Panc1 (cell line): ENCODE measurements around the gene ID1. TPM values are rescaled to one million over a fixed set of nuclear protein-coding genes. Genes with fewer than 3 reads are reported as not detected.
A peak's percentile ranks its signal among the peaks of the same experiment; 100 is the strongest.

Experiments
- ATAC-seq: fragments of 200-7000 bp; cut with Tn5 transposase; 2 replicates; pipeline ENCODE4 v1.9.1; 2020; ENCODE audit warnings: mild to moderate bottlenecking, moderate library complexity
- BruUV-seq: library from RNA; stranded (reverse); fragments of 400-500 nt; replicated peaks from 2 replicates; lab custom pipeline; 2021; lab: Mats Ljungman, UMichigan
- CTCF ChIA-PET: fragments of 300-600 bp; sonication (Branson Sonifier 250); formaldehyde crosslinking; loops from one replicate; lab custom pipeline; 2022; ENCODE audit warnings: antibody characterized with exemption; lab: Charles Lee
- POLR2A ChIA-PET: fragments of 300-600 bp; sonication (Branson Sonifier 250); formaldehyde crosslinking; loops from one replicate; lab custom pipeline; 2022; ENCODE audit warnings: antibody characterized with exemption; lab: Charles Lee
- DNase-seq: peaks from one replicate; pipeline ENCODE4 v3.0.0-alpha.2; 2010; ENCODE audit warnings: low read depth, low spot score
- H3K27ac ChIP-seq: 2 replicates; pipeline ENCODE4 v1.5.1; 2011; ENCODE audit warnings: mild to moderate bottlenecking, low read length, inconsistent platforms
- H3K27me3 ChIP-seq: fragments of 200-500 bp; sonication (Bioruptor generic); 2 replicates; pipeline ENCODE4 v1.6.0; 2014; ENCODE audit warnings: low read length, inconsistent platforms; ENCODE audit not compliant: control insufficient read depth, insufficient read depth
- H3K36me3 ChIP-seq: fragments of 200-500 bp; sonication (Bioruptor generic); 2 replicates; pipeline ENCODE4 v1.5.1; 2014; ENCODE audit warnings: inconsistent platforms, mild to moderate bottlenecking, low read length, moderate library complexity; ENCODE audit not compliant: control insufficient read depth, insufficient read depth
- H3K4me1 ChIP-seq: 2 replicates; pipeline ENCODE4 v1.5.1; 2011; ENCODE audit warnings: inconsistent platforms, mild to moderate bottlenecking, low read length, moderate library complexity; ENCODE audit not compliant: control insufficient read depth, insufficient read depth
- H3K4me3 ChIP-seq, 2 experiments: 2 replicates each; pipeline ENCODE4 v1.5.1; 2011 to 2012; ENCODE audit warnings: low read depth in 2 of 2, low read length in 2 of 2, mild to moderate bottlenecking in 2 of 2, inconsistent platforms in 1 of 2, moderate library complexity in 1 of 2
- H3K9me3 ChIP-seq: fragments of 200-500 bp; sonication (Bioruptor generic); 2 replicates; pipeline ENCODE4 v1.5.1; 2014; ENCODE audit warnings: low read depth, mild to moderate bottlenecking, inconsistent platforms, low read length, moderate library complexity; ENCODE audit not compliant: control insufficient read depth, insufficient read depth
- POLR2AphosphoS5 ChIP-seq: IDR thresholded peaks from 2 replicates; pipeline ENCODE4 v1.6.1; 2012; ENCODE audit warnings: mild to moderate bottlenecking, low read depth, low read length, moderate library complexity
- SIN3A ChIP-seq: IDR thresholded peaks from 2 replicates; pipeline ENCODE4 v1.6.1; 2012; ENCODE audit warnings: low read depth, mild to moderate bottlenecking, low read length, moderate library complexity, borderline replicate concordance; ENCODE audit not compliant: insufficient read depth
- TCF7L2 ChIP-seq: IDR thresholded peaks from 2 replicates; pipeline ENCODE4 v1.6.1; 2011; ENCODE audit warnings: mild to moderate bottlenecking, low read depth, low read length, inconsistent platforms
- in situ Hi-C: cut with HindIII; loops from 2 replicates; pipeline ENCODE4 v1.10.0; 2016; ENCODE audit warnings: low sequenced_read_pairs, low pct_unique_long_range_greater_than_20kb
- intact Hi-C: fragments of 100-400 bp; cut with micrococcal nuclease; formaldehyde crosslinking; loops from one replicate; pipeline ENCODE4 v1.10.0; 2022; ENCODE audit not compliant: unreplicated experiment
- total RNA-seq: library from RNA; stranded (reverse); gene quantifications from one replicate; pipeline ENCODE4 v1.2.1, GENCODE V29; 2021; ENCODE audit not compliant: unreplicated experiment
- TF ChIP-seq, protein P1 (sequence below), 2 experiments: IDR thresholded peaks; 2 replicates each; pipeline ENCODE4 v1.6.1; 2011 to 2012; ENCODE audit warnings: low read depth in 2 of 2, control low read depth in 1 of 2, low read length in 1 of 2, mild to moderate bottlenecking in 1 of 2, moderate library complexity in 1 of 2; ENCODE audit not compliant: insufficient read depth in 1 of 2
- TF ChIP-seq, protein P2 (sequence below): fragments of 450-650 bp; IDR thresholded peaks from 2 replicates; pipeline ENCODE4 v1.5.1; 2017; ENCODE audit warnings: mild to moderate bottlenecking

ID1 gene
- total RNA-seq, 1 experiment from 2014 or later: 152 TPM

DNA sequence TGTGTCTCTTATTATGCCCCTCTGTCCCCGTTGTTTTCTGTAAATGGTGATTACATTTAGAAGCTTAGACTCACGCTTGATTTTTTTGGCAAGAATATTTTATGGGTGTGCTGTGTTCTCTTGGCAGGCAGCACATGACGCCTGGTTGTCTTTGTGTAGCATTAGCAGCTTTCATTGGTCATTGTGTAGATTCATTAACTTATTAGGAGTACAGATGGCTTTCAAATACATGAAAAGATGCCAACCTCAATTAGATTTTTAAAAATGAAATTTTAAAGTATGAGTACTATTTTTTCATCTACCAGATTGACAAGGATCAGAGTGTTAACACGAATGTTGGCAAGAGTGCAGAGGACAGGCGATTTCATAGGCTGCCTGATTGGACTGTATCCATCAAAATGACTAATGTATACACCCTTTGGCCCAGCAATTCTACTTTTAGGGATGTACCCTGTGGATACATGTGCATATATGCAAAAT is 47.9 kb downstream of the ID1 start:
- TF ChIP-seq TCF7L2: no peak
- TF ChIP-seq SIN3A: no peak
- TF ChIP-seq, protein P1, sequence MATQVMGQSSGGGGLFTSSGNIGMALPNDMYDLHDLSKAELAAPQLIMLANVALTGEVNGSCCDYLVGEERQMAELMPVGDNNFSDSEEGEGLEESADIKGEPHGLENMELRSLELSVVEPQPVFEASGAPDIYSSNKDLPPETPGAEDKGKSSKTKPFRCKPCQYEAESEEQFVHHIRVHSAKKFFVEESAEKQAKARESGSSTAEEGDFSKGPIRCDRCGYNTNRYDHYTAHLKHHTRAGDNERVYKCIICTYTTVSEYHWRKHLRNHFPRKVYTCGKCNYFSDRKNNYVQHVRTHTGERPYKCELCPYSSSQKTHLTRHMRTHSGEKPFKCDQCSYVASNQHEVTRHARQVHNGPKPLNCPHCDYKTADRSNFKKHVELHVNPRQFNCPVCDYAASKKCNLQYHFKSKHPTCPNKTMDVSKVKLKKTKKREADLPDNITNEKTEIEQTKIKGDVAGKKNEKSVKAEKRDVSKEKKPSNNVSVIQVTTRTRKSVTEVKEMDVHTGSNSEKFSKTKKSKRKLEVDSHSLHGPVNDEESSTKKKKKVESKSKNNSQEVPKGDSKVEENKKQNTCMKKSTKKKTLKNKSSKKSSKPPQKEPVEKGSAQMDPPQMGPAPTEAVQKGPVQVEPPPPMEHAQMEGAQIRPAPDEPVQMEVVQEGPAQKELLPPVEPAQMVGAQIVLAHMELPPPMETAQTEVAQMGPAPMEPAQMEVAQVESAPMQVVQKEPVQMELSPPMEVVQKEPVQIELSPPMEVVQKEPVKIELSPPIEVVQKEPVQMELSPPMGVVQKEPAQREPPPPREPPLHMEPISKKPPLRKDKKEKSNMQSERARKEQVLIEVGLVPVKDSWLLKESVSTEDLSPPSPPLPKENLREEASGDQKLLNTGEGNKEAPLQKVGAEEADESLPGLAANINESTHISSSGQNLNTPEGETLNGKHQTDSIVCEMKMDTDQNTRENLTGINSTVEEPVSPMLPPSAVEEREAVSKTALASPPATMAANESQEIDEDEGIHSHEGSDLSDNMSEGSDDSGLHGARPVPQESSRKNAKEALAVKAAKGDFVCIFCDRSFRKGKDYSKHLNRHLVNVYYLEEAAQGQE (IDR thresholded peaks at IDR 0.05; ENCODE audit: insufficient read depth in 1 of 2, low read depth in 2 of 2, low read length in 1 of 2): no peak
- no peak for TF ChIP-seq POLR2AphosphoS5
- TF ChIP-seq, protein P2, sequence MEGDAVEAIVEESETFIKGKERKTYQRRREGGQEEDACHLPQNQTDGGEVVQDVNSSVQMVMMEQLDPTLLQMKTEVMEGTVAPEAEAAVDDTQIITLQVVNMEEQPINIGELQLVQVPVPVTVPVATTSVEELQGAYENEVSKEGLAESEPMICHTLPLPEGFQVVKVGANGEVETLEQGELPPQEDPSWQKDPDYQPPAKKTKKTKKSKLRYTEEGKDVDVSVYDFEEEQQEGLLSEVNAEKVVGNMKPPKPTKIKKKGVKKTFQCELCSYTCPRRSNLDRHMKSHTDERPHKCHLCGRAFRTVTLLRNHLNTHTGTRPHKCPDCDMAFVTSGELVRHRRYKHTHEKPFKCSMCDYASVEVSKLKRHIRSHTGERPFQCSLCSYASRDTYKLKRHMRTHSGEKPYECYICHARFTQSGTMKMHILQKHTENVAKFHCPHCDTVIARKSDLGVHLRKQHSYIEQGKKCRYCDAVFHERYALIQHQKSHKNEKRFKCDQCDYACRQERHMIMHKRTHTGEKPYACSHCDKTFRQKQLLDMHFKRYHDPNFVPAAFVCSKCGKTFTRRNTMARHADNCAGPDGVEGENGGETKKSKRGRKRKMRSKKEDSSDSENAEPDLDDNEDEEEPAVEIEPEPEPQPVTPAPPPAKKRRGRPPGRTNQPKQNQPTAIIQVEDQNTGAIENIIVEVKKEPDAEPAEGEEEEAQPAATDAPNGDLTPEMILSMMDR: no peak
- ChIA-PET CTCF (interaction anchor here (1.2 kb wide), 1 partner anchor 9 kb away, joined by 6 read pairs; no protein-coding TSS in a partner anchor), POLR2A (interaction anchor here (0.8 kb wide), 1 partner anchor 32 kb away, joined by 7 read pairs; no protein-coding TSS in a partner anchor)
- ATAC-seq: no peak
- DNase-seq: no peak
- in situ Hi-C loops (loop anchor here (5.0 kb wide), 1 partner anchor 34 kb away; no protein-coding TSS in a partner anchor), intact Hi-C loops (no loop called here)
- no peaks in the 10 kb centered on the region for H3K9me3 ChIP-seq
- BruUV-seq: no TSS peak
- no peak overlapping the region for H3K27ac ChIP-seq
- no peaks in the 10 kb centered on the region for H3K27me3 ChIP-seq
- H3K4me1 ChIP-seq: no peaks in the 10 kb centered on the region
- H3K4me3 ChIP-seq: no peak overlapping the region
- H3K36me3 ChIP-seq: no peaks in the 10 kb centered on the region

DNA sequence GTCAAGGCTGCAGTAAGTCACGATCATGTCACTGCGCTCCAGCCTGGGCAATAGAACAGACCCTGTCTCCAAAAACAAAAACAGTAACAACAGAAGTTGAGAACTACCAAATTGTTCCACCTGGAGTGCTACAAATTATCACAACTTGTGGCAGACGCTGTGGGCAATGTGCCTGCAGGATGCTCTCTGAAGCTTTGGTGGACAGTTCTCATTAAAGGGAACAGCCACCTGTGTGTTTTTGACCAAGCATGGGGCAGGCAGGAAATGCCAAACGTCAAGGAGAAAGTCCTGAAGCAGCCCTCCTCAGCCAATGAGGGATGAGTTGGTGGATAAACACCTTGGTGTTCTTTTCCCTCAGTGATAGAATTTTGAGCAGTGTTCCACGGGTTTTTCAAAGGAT is 48.5 kb downstream of the ID1 start:
- ChIA-PET POLR2A (interaction anchor here (0.7 kb wide), 1 partner anchor 60 kb away, joined by 8 read pairs; no protein-coding TSS in a partner anchor), CTCF (interaction anchor here (0.5 to 0.9 kb wide), 2 partner anchors 11 to 19 kb away, joined by 10 to 13 read pairs; no protein-coding TSS in a partner anchor)
- no peak for DNase-seq
- no peaks in the 10 kb centered on the region for H3K9me3 ChIP-seq
- no peak overlapping the region for H3K4me3 ChIP-seq
- no peaks in the 10 kb centered on the region for H3K4me1 ChIP-seq
- no peak for TF ChIP-seq POLR2AphosphoS5
- no peak for TF ChIP-seq TCF7L2
- TF ChIP-seq SIN3A: no peak
- TF ChIP-seq, protein P1 (IDR thresholded peaks at IDR 0.05; ENCODE audit: insufficient read depth in 1 of 2, low read depth in 2 of 2, low read length in 1 of 2): no peak
- TF ChIP-seq, protein P2: no peak
- no peak overlapping the region for H3K27ac ChIP-seq
- no peaks in the 10 kb centered on the region for H3K27me3 ChIP-seq
- intact Hi-C loops: no loop called here
- H3K36me3 ChIP-seq: no peaks in the 10 kb centered on the region
- peak; percentile 26 for ATAC-seq
- no TSS peak for BruUV-seq
- in situ Hi-C loops: loop anchor here (5.0 kb wide), 1 partner anchor 34 kb away; no protein-coding TSS in a partner anchor
